WERI-Rb-1 (cell line): ENCODE data around the gene CACNA2D2.

Source experiments
- DNase-seq: peaks from one replicate; pipeline ENCODE4 v3.0.0-alpha.2; 2020
- H3K27ac ChIP-seq: fragments of 250-450 bp; sonication (Bioruptor Pico); 2 replicates; pipeline ENCODE4 v1.5.1; 2020; ENCODE audit warnings: mild to moderate bottlenecking, moderate library complexity
- H3K27me3 ChIP-seq: fragments of 250-450 bp; sonication (Bioruptor Pico); 2 replicates; pipeline ENCODE4 v1.5.1; 2021; ENCODE audit warnings: mild to moderate bottlenecking, low read depth, moderate library complexity; ENCODE audit not compliant: insufficient read depth, severe bottlenecking
- H3K36me3 ChIP-seq: fragments of 250-450 bp; sonication (Bioruptor Pico); 2 replicates; pipeline ENCODE4 v1.5.1; 2020; ENCODE audit warnings: mild to moderate bottlenecking, moderate library complexity
- H3K4me3 ChIP-seq: 2 replicates; pipeline ENCODE4 v1.5.1; 2011; ENCODE audit warnings: low read depth, mild to moderate bottlenecking, control low read depth, low read length
- H3K9me3 ChIP-seq: fragments of 250-450 bp; sonication (Bioruptor Pico); 2 replicates; pipeline ENCODE4 v1.5.1; 2021; ENCODE audit warnings: mild to moderate bottlenecking, moderate library complexity; ENCODE audit not compliant: severe bottlenecking
- CTCF ChIP-seq: IDR thresholded peaks from 2 replicates; pipeline ENCODE4 v1.5.1; 2011; ENCODE audit warnings: low read depth, mild to moderate bottlenecking, control low read depth, inconsistent platforms, low read length

The CACNA2D2 gene

GRCh38 chr3:50369012-50369670 lies 134.3 kb downstream of the CACNA2D2 start:
- Histone ChIP-seq H3K27me3 (no peaks in the 10 kb centered on the region), H3K9me3 (no peaks in the 10 kb centered on the region), H3K36me3 (no peaks in the 10 kb centered on the region), H3K4me3 (no peak overlapping the region), H3K27ac (no peak overlapping the region)
- TF ChIP-seq CTCF = no peak
- no peak for DNase-seq

GRCh38 chr3:50365842-50366220 lies 137.6 kb downstream of the CACNA2D2 start:
- H3K4me3 ChIP-seq = no peak overlapping the region
- no peak overlapping the region for H3K27ac ChIP-seq
- H3K27me3 ChIP-seq = no peaks in the 10 kb centered on the region
- DNase-seq = no peak
- H3K9me3 ChIP-seq = no peaks in the 10 kb centered on the region
- TF ChIP-seq CTCF = no peak
- no peaks in the 10 kb centered on the region for H3K36me3 ChIP-seq

- Histone ChIP-seq H3K4me3 (no peak overlapping the region), H3K9me3 (no peaks in the 10 kb centered on the region), H3K27ac (no peak overlapping the region), H3K36me3 (no peaks in the 10 kb centered on the region), H3K27me3 (no peaks in the 10 kb centered on the region)
- no peak for TF ChIP-seq CTCF
- DNase-seq = no peak
These were observed 138.2 kb downstream of the CACNA2D2 start for GRCh38 chr3:50365080-50365841.

GRCh38 chr3:50364573-50365079 lies 138.8 kb downstream of the CACNA2D2 start:
- Histone ChIP-seq H3K27ac (no peak overlapping the region), H3K4me3 (no peak overlapping the region), H3K36me3 (no peaks in the 10 kb centered on the region), H3K27me3 (no peaks in the 10 kb centered on the region), H3K9me3 (no peaks in the 10 kb centered on the region)
- no peak for DNase-seq
- no peak for TF ChIP-seq CTCF

- no peak for TF ChIP-seq CTCF
- peak overlapping the region; percentile 92 for H3K4me3 ChIP-seq
These were observed 143.7 kb downstream of the CACNA2D2 start for GRCh38 chr3:50359760-50360110.

More at GRCh38 chr3:50359760-50360110, 143.7 kb downstream of the CACNA2D2 start:
- peaks cover 37% of the 10 kb centered on the region for H3K36me3 ChIP-seq
- no peak overlapping the region for H3K27ac ChIP-seq
- no peaks in the 10 kb centered on the region for H3K9me3 ChIP-seq
- no peaks in the 10 kb centered on the region for H3K27me3 ChIP-seq
- no peak for DNase-seq
